ENCODE data around the gene JARID2.

GRCh38 chr6:15506066-15506465 is 260.2 kb downstream of the JARID2 start:
- no peak for TF ChIP-seq SMC3 (IDR thresholded peaks at IDR 0.05; ENCODE audit: low read depth, low read length)
- TF ChIP-seq CTCF (IDR thresholded peaks at IDR 0.05), result no peak
- TF ChIP-seq TEAD4 (IDR thresholded peaks at IDR 0.05; ENCODE audit: borderline replicate concordance, insufficient read depth), result no peak
- TF ChIP-seq RXRA (IDR thresholded peaks at IDR 0.05; ENCODE audit: borderline replicate concordance, low read depth), result no peak
- TF ChIP-seq MEF2A (IDR thresholded peaks at IDR 0.05; ENCODE audit: borderline replicate concordance, low read depth), result no peak
- no peak for TF ChIP-seq POLR2AphosphoS5 (IDR thresholded peaks at IDR 0.05; ENCODE audit: low read depth, low read length)
- TF ChIP-seq RFX5 (IDR thresholded peaks at IDR 0.05; ENCODE audit: low read length), result no peak
- no peak for TF ChIP-seq MAX (IDR thresholded peaks at IDR 0.05; ENCODE audit: low read depth)
- no peak for TF ChIP-seq RAD21 (IDR thresholded peaks at IDR 0.05; ENCODE audit: low read length)

All from SK-N-SH (cell line).